ENCODE measurements around the gene KLHL29. TPM values are rescaled to one million over a fixed set of nuclear protein-coding genes. Genes with fewer than 3 reads are reported as not detected.

Gene KLHL29
- total and polyA plus RNA-seq, 2 donors, result 1.4 to 2.9 TPM

- no peaks in the 10 kb centered on the region for H3K36me3 ChIP-seq (ENCODE audit: control insufficient read depth in 2 of 2, insufficient read depth in 2 of 2, low read length in 1 of 2)
- H3K4me1 ChIP-seq (ENCODE audit: control insufficient read depth in 2 of 2, insufficient read depth in 2 of 2, low read length in 2 of 2), result no peaks in the 10 kb centered on the region
- no peak overlapping the region for H3K4me3 ChIP-seq (ENCODE audit: low read length in 2 of 2)
- no peak for DNase-seq (ENCODE audit: low read depth in 6 of 9, low spot score in 9 of 9)
- no peaks in the 10 kb centered on the region for H3K27me3 ChIP-seq (ENCODE audit: control insufficient read depth in 2 of 2, insufficient read depth in 1 of 2, low read length in 1 of 2)
- WGBS, result 96% methylated on average over 21 of the region's 21 CpGs
- H3K9me3 ChIP-seq (ENCODE audit: control insufficient read depth in 2 of 2, insufficient read depth in 1 of 2, low read length in 1 of 2), result no peaks in the 10 kb centered on the region
- H3K27ac ChIP-seq (ENCODE audit: low read depth in 1 of 2, low read length in 1 of 2), result no peak overlapping the region
Measured at GRCh38 chr2:23691565-23691964, 306.6 kb downstream of the KLHL29 start.

GRCh38 chr2:23692263-23692662 lies 307.3 kb downstream of the KLHL29 start:
- Histone ChIP-seq H3K27me3 (ENCODE audit: control insufficient read depth in 2 of 2, insufficient read depth in 1 of 2, low read length in 1 of 2) (no peaks in the 10 kb centered on the region), H3K27ac (ENCODE audit: low read depth in 1 of 2, low read length in 1 of 2) (no peak overlapping the region), H3K4me3 (ENCODE audit: low read length in 2 of 2) (no peak overlapping the region), H3K4me1 (ENCODE audit: control insufficient read depth in 2 of 2, insufficient read depth in 2 of 2, low read length in 2 of 2) (no peaks in the 10 kb centered on the region), H3K9me3 (ENCODE audit: control insufficient read depth in 2 of 2, insufficient read depth in 1 of 2, low read length in 1 of 2) (no peaks in the 10 kb centered on the region), H3K36me3 (ENCODE audit: control insufficient read depth in 2 of 2, insufficient read depth in 2 of 2, low read length in 1 of 2) (no peaks in the 10 kb centered on the region)
- 97% methylated on average over 14 of the region's 14 CpGs for WGBS
- no peak for DNase-seq (ENCODE audit: low read depth in 6 of 9, low spot score in 9 of 9)

- no peak overlapping the region for H3K4me3 ChIP-seq (ENCODE audit: low read length in 2 of 2)
- H3K27ac ChIP-seq (ENCODE audit: low read depth in 1 of 2, low read length in 1 of 2), result no peak overlapping the region
- WGBS, result 97% methylated on average over 28 of the region's 28 CpGs
- H3K4me1 ChIP-seq (ENCODE audit: control insufficient read depth in 2 of 2, insufficient read depth in 2 of 2, low read length in 2 of 2), result no peaks in the 10 kb centered on the region
- no peaks in the 10 kb centered on the region for H3K9me3 ChIP-seq (ENCODE audit: control insufficient read depth in 2 of 2, insufficient read depth in 1 of 2, low read length in 1 of 2)
- no peak for DNase-seq (ENCODE audit: low read depth in 6 of 9, low spot score in 9 of 9)
- H3K27me3 ChIP-seq (ENCODE audit: control insufficient read depth in 2 of 2, insufficient read depth in 1 of 2, low read length in 1 of 2), result no peaks in the 10 kb centered on the region
- no peaks in the 10 kb centered on the region for H3K36me3 ChIP-seq (ENCODE audit: control insufficient read depth in 2 of 2, insufficient read depth in 2 of 2, low read length in 1 of 2)
Measured at GRCh38 chr2:23692851-23693605, 308.0 kb downstream of the KLHL29 start.

- no peak overlapping the region for H3K4me3 ChIP-seq (ENCODE audit: low read length in 2 of 2)
- WGBS, result 94% methylated on average over 5 of the region's 5 CpGs
- no peak for DNase-seq (ENCODE audit: low read depth in 6 of 9, low spot score in 9 of 9)
Measured at GRCh38 chr2:23693606-23693951, 308.6 kb downstream of the KLHL29 start.

GRCh38 chr2:23694058-23695045 lies 309.4 kb downstream of the KLHL29 start:
- no peak for DNase-seq (ENCODE audit: low read depth in 6 of 9, low spot score in 9 of 9)
- no peaks in the 10 kb centered on the region for H3K36me3 ChIP-seq (ENCODE audit: control insufficient read depth in 2 of 2, insufficient read depth in 2 of 2, low read length in 1 of 2)
- WGBS, result 75% methylated on average over 21 of the region's 21 CpGs
- no peaks in the 10 kb centered on the region for H3K4me1 ChIP-seq (ENCODE audit: control insufficient read depth in 2 of 2, insufficient read depth in 2 of 2, low read length in 2 of 2)
- H3K27me3 ChIP-seq (ENCODE audit: control insufficient read depth in 2 of 2, insufficient read depth in 1 of 2, low read length in 1 of 2), result no peaks in the 10 kb centered on the region
- no peak overlapping the region for H3K4me3 ChIP-seq (ENCODE audit: low read length in 2 of 2)
- H3K9me3 ChIP-seq (ENCODE audit: control insufficient read depth in 2 of 2, insufficient read depth in 1 of 2, low read length in 1 of 2), result no peaks in the 10 kb centered on the region
- H3K27ac ChIP-seq (ENCODE audit: low read depth in 1 of 2, low read length in 1 of 2), result no peak overlapping the region

More at GRCh38 chr2:23693606-23693951, 308.6 kb downstream of the KLHL29 start:
- Histone ChIP-seq H3K4me1 (ENCODE audit: control insufficient read depth in 2 of 2, insufficient read depth in 2 of 2, low read length in 2 of 2) (no peaks in the 10 kb centered on the region), H3K9me3 (ENCODE audit: control insufficient read depth in 2 of 2, insufficient read depth in 1 of 2, low read length in 1 of 2) (no peaks in the 10 kb centered on the region), H3K36me3 (ENCODE audit: control insufficient read depth in 2 of 2, insufficient read depth in 2 of 2, low read length in 1 of 2) (no peaks in the 10 kb centered on the region), H3K27ac (ENCODE audit: low read depth in 1 of 2, low read length in 1 of 2) (no peak overlapping the region), H3K27me3 (ENCODE audit: control insufficient read depth in 2 of 2, insufficient read depth in 1 of 2, low read length in 1 of 2) (no peaks in the 10 kb centered on the region)

GRCh38 chr2:23695214-23695889 lies 310.4 kb downstream of the KLHL29 start:
- Histone ChIP-seq H3K4me1 (ENCODE audit: control insufficient read depth in 2 of 2, insufficient read depth in 2 of 2, low read length in 2 of 2) (no peaks in the 10 kb centered on the region), H3K9me3 (ENCODE audit: control insufficient read depth in 2 of 2, insufficient read depth in 1 of 2, low read length in 1 of 2) (no peaks in the 10 kb centered on the region), H3K36me3 (ENCODE audit: control insufficient read depth in 2 of 2, insufficient read depth in 2 of 2, low read length in 1 of 2) (no peaks in the 10 kb centered on the region), H3K27me3 (ENCODE audit: control insufficient read depth in 2 of 2, insufficient read depth in 1 of 2, low read length in 1 of 2) (no peaks in the 10 kb centered on the region), H3K27ac (ENCODE audit: low read depth in 1 of 2, low read length in 1 of 2) (no peak overlapping the region), H3K4me3 (ENCODE audit: low read length in 2 of 2) (no peak overlapping the region)
- WGBS, result 97% methylated on average over 24 of the region's 24 CpGs
- no peak for DNase-seq (ENCODE audit: low read depth in 6 of 9, low spot score in 9 of 9)

- Histone ChIP-seq H3K4me3 (ENCODE audit: low read length in 2 of 2) (no peak overlapping the region), H3K27me3 (ENCODE audit: control insufficient read depth in 2 of 2, insufficient read depth in 1 of 2, low read length in 1 of 2) (no peaks in the 10 kb centered on the region), H3K27ac (ENCODE audit: low read depth in 1 of 2, low read length in 1 of 2) (no peak overlapping the region), H3K36me3 (ENCODE audit: control insufficient read depth in 2 of 2, insufficient read depth in 2 of 2, low read length in 1 of 2) (no peaks in the 10 kb centered on the region), H3K4me1 (ENCODE audit: control insufficient read depth in 2 of 2, insufficient read depth in 2 of 2, low read length in 2 of 2) (no peaks in the 10 kb centered on the region), H3K9me3 (ENCODE audit: control insufficient read depth in 2 of 2, insufficient read depth in 1 of 2, low read length in 1 of 2) (no peaks in the 10 kb centered on the region)
- WGBS, result 97% methylated on average over 32 of the region's 32 CpGs
- no peak for DNase-seq (ENCODE audit: low read depth in 6 of 9, low spot score in 9 of 9)
Measured at GRCh38 chr2:23695890-23696751, 311.1 kb downstream of the KLHL29 start.

GRCh38 chr2:23696752-23697045 lies 311.7 kb downstream of the KLHL29 start:
- H3K4me3 ChIP-seq (ENCODE audit: low read length in 2 of 2), result no peak overlapping the region
- no peaks in the 10 kb centered on the region for H3K9me3 ChIP-seq (ENCODE audit: control insufficient read depth in 2 of 2, insufficient read depth in 1 of 2, low read length in 1 of 2)
- H3K27ac ChIP-seq (ENCODE audit: low read depth in 1 of 2, low read length in 1 of 2), result no peak overlapping the region
- H3K4me1 ChIP-seq (ENCODE audit: control insufficient read depth in 2 of 2, insufficient read depth in 2 of 2, low read length in 2 of 2), result no peaks in the 10 kb centered on the region
- no peaks in the 10 kb centered on the region for H3K27me3 ChIP-seq (ENCODE audit: control insufficient read depth in 2 of 2, insufficient read depth in 1 of 2, low read length in 1 of 2)
- DNase-seq (ENCODE audit: low read depth in 6 of 9, low spot score in 9 of 9), result no peak
- WGBS, result 98% methylated on average over 5 of the region's 5 CpGs
- H3K36me3 ChIP-seq (ENCODE audit: control insufficient read depth in 2 of 2, insufficient read depth in 2 of 2, low read length in 1 of 2), result no peaks in the 10 kb centered on the region

Data from thymus (tissue), 11 donors.